Brain pericyte (primary cell): ENCODE results near the gene MAPK10.
"Not testable (repeated sequence)": the region's sequence is repeated elsewhere in the genome, so short reads cannot be mapped to it uniquely, and the experiment has no call there.

Source experiments
- DNase-seq: peaks from one replicate; pipeline ENCODE4 v3.0.0-alpha.2; 2012; ENCODE audit warnings: low read depth, low spot score

The MAPK10 gene

GRCh38 chr4:86184901-86185285 lies 175.0 kb downstream of the MAPK10 start:
- DNase-seq, result no peak

GRCh38 chr4:86184216-86184900 lies 175.5 kb downstream of the MAPK10 start:
- no peak for DNase-seq

- DNase-seq, result no peak
These were observed 178.3 kb downstream of the MAPK10 start for GRCh38 chr4:86181585-86181984.

- DNase-seq, result no peak
These were observed 181.6 kb downstream of the MAPK10 start for GRCh38 chr4:86178211-86178610.

GRCh38 chr4:86174506-86174905 lies 185.3 kb downstream of the MAPK10 start:
- DNase-seq, result no peak

GRCh38 chr4:86168335-86168734 lies 191.5 kb downstream of the MAPK10 start:
- not testable (repeated sequence) for DNase-seq

- DNase-seq, result no peak
These were observed 199.4 kb downstream of the MAPK10 start for GRCh38 chr4:86160426-86160825.

GRCh38 chr4:86159216-86159615 lies 200.6 kb downstream of the MAPK10 start:
- DNase-seq, result no peak

GRCh38 chr4:86156531-86156930 lies 203.3 kb downstream of the MAPK10 start:
- DNase-seq, result peak; percentile 10

GRCh38 chr4:86155766-86156165 lies 204.1 kb downstream of the MAPK10 start:
- DNase-seq, result no peak

GRCh38 chr4:86152454-86152853 lies 207.4 kb downstream of the MAPK10 start:
- no peak for DNase-seq

GRCh38 chr4:86151196-86151595 lies 208.7 kb downstream of the MAPK10 start:
- no peak for DNase-seq

GRCh38 chr4:86141161-86141560 lies 218.7 kb downstream of the MAPK10 start:
- DNase-seq, result no peak

- no peak for DNase-seq
These were observed 227.4 kb downstream of the MAPK10 start for GRCh38 chr4:86132468-86132867.

GRCh38 chr4:86131456-86131855 lies 228.4 kb downstream of the MAPK10 start:
- no peak for DNase-seq

- no peak for DNase-seq
These were observed 229.5 kb downstream of the MAPK10 start for GRCh38 chr4:86130160-86130933.

- DNase-seq, result no peak
These were observed 230.3 kb downstream of the MAPK10 start for GRCh38 chr4:86129546-86129945.

- DNase-seq, result no peak
These were observed 237.4 kb downstream of the MAPK10 start for GRCh38 chr4:86122404-86122803.

GRCh38 chr4:86118711-86119110 lies 241.1 kb downstream of the MAPK10 start:
- DNase-seq, result no peak

- peak; percentile 6 for DNase-seq
These were observed 242.0 kb downstream of the MAPK10 start for GRCh38 chr4:86117705-86118302.

- DNase-seq, result no peak
These were observed 245.3 kb downstream of the MAPK10 start for GRCh38 chr4:86114563-86114962.

GRCh38 chr4:86108834-86109233 lies 251.0 kb downstream of the MAPK10 start:
- DNase-seq, result no peak

GRCh38 chr4:86108137-86108536 lies 251.7 kb downstream of the MAPK10 start:
- DNase-seq, result no peak
